HL-60 (cell line): ENCODE data around the gene ENG.

Experiments used
- DNase-seq, 2 experiments: peaks; one replicate each; pipeline ENCODE4 v3.0.0-alpha.2; 2010 to 2020; ENCODE audit warnings: low read depth in 1 of 2, low spot score in 1 of 2
- H3K27ac ChIP-seq: fragments of 250-450 bp; sonication (Bioruptor Pico); replicated peaks from 2 replicates; pipeline ENCODE4 v1.5.1; 2020; ENCODE audit warnings: mild to moderate bottlenecking, moderate library complexity
- H3K27me3 ChIP-seq: fragments of 250-450 bp; sonication (Bioruptor Pico); 2 replicates; pipeline ENCODE4 v1.5.1; 2021; ENCODE audit warnings: mild to moderate bottlenecking, moderate library complexity; ENCODE audit not compliant: insufficient read depth, poor library complexity, severe bottlenecking
- H3K4me3 ChIP-seq: replicated peaks from 2 replicates; pipeline ENCODE4 v1.5.1; 2011; ENCODE audit warnings: mild to moderate bottlenecking, control low read depth, low read length; ENCODE audit not compliant: insufficient read depth
- GABPA ChIP-seq: IDR thresholded peaks from 2 replicates; pipeline ENCODE4 v1.6.1; 2012; ENCODE audit warnings: low read depth
- POLR2AphosphoS5 ChIP-seq: IDR thresholded peaks from 2 replicates; pipeline ENCODE4 v1.6.1; 2012; ENCODE audit warnings: low read depth
- REST ChIP-seq: IDR thresholded peaks from 2 replicates; pipeline ENCODE4 v1.6.1; 2012; ENCODE audit warnings: low read depth; ENCODE audit not compliant: insufficient replicate concordance
- SPI1 ChIP-seq: IDR thresholded peaks from 2 replicates; pipeline ENCODE4 v1.6.1; 2012; ENCODE audit warnings: low read depth, mild to moderate bottlenecking, borderline replicate concordance
- TF ChIP-seq, protein P1 (sequence below): IDR thresholded peaks from one replicate; pipeline ENCODE4 v1.5.1; 2011; ENCODE audit warnings: low read length, control low read depth, inconsistent platforms; ENCODE audit not compliant: insufficient read depth

The ENG gene

DNA sequence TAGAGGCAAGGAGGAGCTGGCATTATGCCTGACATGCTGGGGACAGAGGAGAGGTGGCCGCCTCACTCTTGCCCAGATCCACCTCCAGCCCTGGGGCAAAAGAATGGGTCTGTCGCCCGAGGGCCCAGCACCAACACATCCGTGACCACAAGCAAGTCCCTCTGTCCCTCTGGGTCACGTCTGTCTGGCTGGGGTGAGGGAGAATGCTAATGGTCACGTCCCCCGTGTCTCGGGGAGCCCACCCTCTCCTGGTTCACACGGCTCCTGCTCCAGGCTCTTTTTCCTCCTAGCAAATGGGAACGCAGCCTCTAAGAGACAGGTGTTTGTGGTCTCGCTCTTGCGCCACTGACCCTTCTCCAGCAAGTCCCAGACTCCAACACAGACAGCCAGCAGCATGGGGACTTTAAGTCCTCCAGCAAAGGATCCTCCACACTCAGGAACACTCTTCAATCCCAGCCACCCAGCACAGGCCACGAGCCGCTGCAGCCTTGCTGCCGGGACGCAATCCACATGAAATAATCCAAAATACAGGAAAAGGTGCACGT is 4.1 kb downstream of the ENG start:
- DNase-seq, result no peak
- Histone ChIP-seq H3K27ac (no peak overlapping the region), H3K4me3 (no peak overlapping the region), H3K27me3 (no peaks in the 10 kb centered on the region)
- no peak for TF ChIP-seq POLR2AphosphoS5
- no peak for TF ChIP-seq GABPA
- TF ChIP-seq, protein P1, sequence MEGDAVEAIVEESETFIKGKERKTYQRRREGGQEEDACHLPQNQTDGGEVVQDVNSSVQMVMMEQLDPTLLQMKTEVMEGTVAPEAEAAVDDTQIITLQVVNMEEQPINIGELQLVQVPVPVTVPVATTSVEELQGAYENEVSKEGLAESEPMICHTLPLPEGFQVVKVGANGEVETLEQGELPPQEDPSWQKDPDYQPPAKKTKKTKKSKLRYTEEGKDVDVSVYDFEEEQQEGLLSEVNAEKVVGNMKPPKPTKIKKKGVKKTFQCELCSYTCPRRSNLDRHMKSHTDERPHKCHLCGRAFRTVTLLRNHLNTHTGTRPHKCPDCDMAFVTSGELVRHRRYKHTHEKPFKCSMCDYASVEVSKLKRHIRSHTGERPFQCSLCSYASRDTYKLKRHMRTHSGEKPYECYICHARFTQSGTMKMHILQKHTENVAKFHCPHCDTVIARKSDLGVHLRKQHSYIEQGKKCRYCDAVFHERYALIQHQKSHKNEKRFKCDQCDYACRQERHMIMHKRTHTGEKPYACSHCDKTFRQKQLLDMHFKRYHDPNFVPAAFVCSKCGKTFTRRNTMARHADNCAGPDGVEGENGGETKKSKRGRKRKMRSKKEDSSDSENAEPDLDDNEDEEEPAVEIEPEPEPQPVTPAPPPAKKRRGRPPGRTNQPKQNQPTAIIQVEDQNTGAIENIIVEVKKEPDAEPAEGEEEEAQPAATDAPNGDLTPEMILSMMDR, result no peak
- TF ChIP-seq REST, result no peak
- TF ChIP-seq SPI1, result no peak

GRCh38 chr9:127848756-127849504 is 5.5 kb downstream of the ENG start:
- no peak for DNase-seq
- no peak overlapping the region for H3K4me3 ChIP-seq
- H3K27ac ChIP-seq, result no peak overlapping the region
- TF ChIP-seq REST (no peak), POLR2AphosphoS5 (no peak), GABPA (no peak)
- TF ChIP-seq, protein P1, result no peak
- H3K27me3 ChIP-seq, result no peaks in the 10 kb centered on the region

GRCh38 chr9:127847833-127848755 is 6.4 kb downstream of the ENG start:
- DNase-seq, result no peak
- no peaks in the 10 kb centered on the region for H3K27me3 ChIP-seq
- H3K27ac ChIP-seq, result no peak overlapping the region
- TF ChIP-seq, protein P1, result no peak
- no peak for TF ChIP-seq GABPA
- no peak for TF ChIP-seq REST
- no peak for TF ChIP-seq SPI1
- TF ChIP-seq POLR2AphosphoS5, result no peak
- no peak overlapping the region for H3K4me3 ChIP-seq
